HUDEP-2 (cell line): ENCODE data around the gene COBL.
A peak's percentile ranks its signal among the peaks of the same experiment; 100 is the strongest.
"Not testable (repeated sequence)": the region's sequence is repeated elsewhere in the genome, so short reads cannot be mapped to it uniquely, and the experiment has no call there.

Experiments used
- DNase-seq, 76 experiments: peaks; one replicate each; lab custom pipeline; 2025; ENCODE audit not compliant: unreplicated experiment in 76 of 76; lab: John Stamatoyannopoulos, UW

Gene COBL

GRCh38 chr7:51014811-51015210 is 301.8 kb downstream of the COBL start:
- DNase-seq: no peak

- DNase-seq: no peak
Observed at GRCh38 chr7:51013861-51014511, 302.6 kb downstream of the COBL start.

- DNase-seq: no peak
Observed at GRCh38 chr7:51013218-51013786, 303.3 kb downstream of the COBL start.

- DNase-seq: no peak
Observed at GRCh38 chr7:51012569-51013217, 303.9 kb downstream of the COBL start.

GRCh38 chr7:51011710-51012350 is 304.8 kb downstream of the COBL start:
- DNase-seq: no peak

- no peak for DNase-seq
Observed at GRCh38 chr7:51010534-51010933, 306.1 kb downstream of the COBL start.

GRCh38 chr7:51009716-51010496 is 306.7 kb downstream of the COBL start:
- no peak for DNase-seq

- DNase-seq: no peak
Observed at GRCh38 chr7:51007551-51008505, 308.8 kb downstream of the COBL start.

GRCh38 chr7:51006483-51007235 is 309.9 kb downstream of the COBL start:
- no peak for DNase-seq

- DNase-seq: no peak
Observed at GRCh38 chr7:51005074-51005473, 311.5 kb downstream of the COBL start.

- no peak for DNase-seq
Observed at GRCh38 chr7:51000956-51001355, 315.7 kb downstream of the COBL start.

GRCh38 chr7:50994753-50995319 is 321.8 kb downstream of the COBL start:
- no peak for DNase-seq

- not testable (repeated sequence) for DNase-seq
Observed at GRCh38 chr7:50990214-50990613, 326.4 kb downstream of the COBL start.

- DNase-seq: no peak
Observed at GRCh38 chr7:50988988-50989387, 327.6 kb downstream of the COBL start.

- DNase-seq: no peak
Observed at GRCh38 chr7:50988465-50988864, 328.1 kb downstream of the COBL start.

- no peak for DNase-seq
Observed at GRCh38 chr7:50985096-50985495, 331.5 kb downstream of the COBL start.

- no peak for DNase-seq
Observed at GRCh38 chr7:50983850-50984249, 332.8 kb downstream of the COBL start.

GRCh38 chr7:50982626-50983025 is 334.0 kb downstream of the COBL start:
- DNase-seq: peak in 2 of 76 experiments; percentile 1 to 2

GRCh38 chr7:50981743-50982142 is 334.9 kb downstream of the COBL start:
- DNase-seq: no peak
